Measurements from ENCODE around the gene PLPP2. TPM values are rescaled to one million over a fixed set of nuclear protein-coding genes. Genes with fewer than 3 reads are reported as not detected.

The PLPP2 gene
- polyA plus RNA-seq (2013, experiment 1 of 2; ENCODE audit: insufficient read length): 2.1 TPM
- 1.9 TPM for polyA plus RNA-seq (2013, experiment 2 of 2; ENCODE audit: insufficient read length)

DNA sequence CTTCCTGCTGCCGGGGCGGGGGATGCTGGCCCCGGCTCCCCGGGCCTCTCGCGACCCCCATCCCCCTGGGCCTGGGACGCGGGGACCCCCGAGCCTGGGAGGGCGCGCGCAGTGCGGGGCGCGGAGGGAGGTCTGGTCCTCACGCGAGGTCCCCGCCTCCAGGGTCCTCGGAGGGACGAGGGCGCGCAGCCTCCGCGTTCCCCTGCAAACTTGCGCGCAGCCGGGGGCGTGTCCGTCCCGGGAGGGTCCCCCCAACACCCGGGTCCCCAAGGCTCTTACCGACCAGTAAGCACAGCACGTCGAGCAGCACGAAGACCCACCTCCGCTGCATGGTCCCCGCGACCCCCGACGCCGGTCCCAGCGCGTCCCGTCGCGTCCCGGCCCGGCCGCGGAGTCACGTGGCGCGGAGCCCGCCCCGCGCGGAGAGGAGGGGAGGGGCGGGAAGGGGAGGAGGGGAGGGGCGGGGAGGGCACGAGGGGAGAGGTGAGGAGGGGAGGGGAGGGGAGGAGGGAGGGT is at the start of gene PLPP2:
Gene PLPP2, minus strand, starts transcription at position 398 of the 516 bp plus-strand sequence. Its CDS starts 67 bp downstream, at position 331.
- no peak for DNase-seq

DNA sequence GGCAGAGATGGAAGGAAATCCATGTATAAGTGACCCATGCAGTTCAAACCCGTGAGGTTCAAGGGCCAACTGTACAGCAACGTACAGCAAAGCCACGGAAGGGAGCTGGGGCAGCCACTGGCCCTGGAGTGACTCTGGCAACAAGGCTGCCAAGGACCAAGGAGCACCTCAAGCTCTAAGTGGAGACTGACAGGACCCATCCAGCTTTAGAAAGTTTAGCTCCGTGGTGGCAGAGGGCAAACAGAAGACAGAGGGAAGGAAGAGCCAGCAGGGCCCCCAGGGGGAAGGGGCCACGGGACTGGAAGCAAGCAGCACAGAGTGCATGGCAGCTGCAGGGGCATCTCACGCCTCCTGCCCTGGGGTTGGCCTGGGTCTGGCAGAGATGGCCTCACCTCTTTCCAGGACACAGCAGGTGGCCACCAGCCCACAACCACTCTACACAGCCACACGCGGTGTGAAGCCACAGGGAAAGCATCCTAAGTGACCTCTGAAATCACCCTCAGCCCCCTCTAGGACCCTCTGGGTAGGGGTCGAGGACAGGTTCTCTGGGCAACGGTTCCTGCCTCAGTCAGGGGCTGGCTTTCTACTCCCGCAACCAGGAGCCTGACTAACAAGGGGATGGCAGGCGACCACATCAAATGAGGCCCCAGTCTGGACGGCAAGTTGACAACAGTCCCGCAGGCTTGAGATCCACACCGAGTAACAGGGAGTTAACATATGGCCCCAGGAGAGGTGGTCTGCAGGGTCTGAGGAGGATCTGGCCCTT is 49.6 kb upstream of the PLPP2 start:
- DNase-seq: no peak

DNA sequence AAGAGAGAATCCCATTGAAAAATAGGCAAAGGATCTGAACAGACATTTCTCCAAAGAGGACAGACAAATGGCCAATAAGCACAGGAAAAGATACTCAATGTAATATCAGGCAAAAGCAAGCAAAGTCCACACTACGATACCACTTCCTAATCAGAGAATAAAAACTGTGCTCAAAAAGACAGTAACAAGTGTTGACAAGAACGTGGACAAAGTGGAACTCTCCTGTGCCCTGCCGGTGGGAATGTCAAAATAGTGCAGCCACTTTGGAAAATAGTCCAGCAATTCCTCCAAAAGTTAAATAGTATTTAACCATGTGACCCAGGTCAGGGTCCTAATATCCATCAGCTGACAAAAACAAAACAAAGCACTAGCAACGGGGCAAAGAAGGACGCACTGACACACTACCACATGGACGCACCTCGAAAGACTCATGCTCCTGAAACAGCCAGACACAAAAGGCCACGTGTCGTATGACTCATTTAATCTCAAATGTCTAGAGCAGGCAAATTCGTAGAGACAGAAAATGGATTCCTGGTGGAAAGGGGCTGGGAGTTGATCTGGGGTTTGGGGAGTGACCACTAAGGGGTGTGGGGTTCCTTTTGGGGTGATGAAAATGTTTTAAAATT is 48.2 kb upstream of the PLPP2 start:
- no peak for DNase-seq

DNA sequence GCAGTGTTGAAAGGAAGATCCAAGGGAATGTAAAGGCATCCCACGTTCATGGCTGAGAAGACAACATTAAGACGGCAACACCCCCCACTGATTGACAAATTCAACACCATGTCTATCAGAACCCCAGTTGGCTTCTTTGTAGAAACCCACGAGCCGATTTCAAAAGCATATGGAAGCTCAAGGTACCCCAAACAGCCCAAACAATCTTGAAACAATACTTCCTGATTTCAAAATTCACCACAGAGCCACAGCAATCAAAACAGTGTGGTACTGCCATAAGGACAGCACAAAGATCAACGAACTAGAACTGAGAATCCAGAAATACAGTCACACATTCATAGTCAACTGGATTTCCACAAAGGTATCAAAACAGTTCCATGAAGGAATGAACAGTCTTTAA is 47.2 kb upstream of the PLPP2 start:
- no peak for DNase-seq

DNA sequence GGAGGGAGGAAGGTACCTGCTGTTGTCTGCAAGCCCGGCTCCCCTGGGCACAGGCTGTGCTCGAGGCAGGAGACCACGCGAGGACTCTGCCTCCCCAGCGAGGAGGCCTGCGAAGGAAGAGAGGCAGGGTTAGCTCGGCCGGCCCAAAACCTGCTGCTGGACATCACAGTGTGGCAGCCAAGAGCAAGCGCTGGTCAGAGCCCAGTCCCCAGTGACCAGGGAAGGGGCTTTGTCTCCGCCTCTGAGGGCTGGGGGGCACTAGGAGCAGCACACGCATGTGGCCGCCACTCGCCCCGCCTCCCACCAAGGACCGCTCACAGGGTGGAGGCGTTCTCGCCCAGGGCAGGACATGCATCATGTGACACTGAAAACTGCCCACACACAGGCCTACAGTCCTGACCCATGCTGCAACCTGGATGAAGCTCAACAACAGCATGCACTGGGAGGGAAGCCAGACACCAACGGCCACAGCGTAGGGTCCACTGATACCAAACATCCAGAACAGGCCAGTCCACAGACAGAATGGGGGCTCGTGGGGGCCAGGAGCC is 44.9 kb upstream of the PLPP2 start:
- DNase-seq: no peak

DNA sequence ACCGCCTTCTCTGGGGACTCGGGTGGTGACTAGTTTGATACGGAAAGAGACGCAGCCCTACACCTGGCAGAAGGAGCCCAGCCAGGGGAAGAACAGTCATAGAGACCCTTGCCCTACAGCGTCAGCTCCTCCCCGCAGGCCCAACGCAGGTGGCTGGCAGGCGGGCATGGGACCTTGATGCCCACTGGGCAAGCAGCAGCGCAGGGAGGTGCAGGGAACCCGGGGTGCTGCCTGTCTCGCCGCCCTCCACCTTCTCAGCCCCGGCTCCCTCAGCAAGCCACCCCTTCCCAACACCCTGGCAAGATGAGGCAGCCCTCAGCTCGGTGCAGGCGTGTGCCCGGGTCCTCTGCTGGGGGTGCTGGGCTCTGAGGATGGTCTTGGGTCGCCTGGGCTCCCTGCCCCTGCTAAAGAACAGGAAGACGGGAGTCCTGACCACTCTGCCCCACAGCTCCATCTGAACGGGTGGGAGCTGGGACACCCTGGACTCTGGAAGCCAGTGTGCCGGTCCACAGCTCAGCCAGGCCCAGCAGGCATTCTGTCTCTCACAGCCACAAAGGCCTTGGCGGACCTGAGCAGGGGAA is 44.4 kb upstream of the PLPP2 start:
- DNase-seq: no peak

DNA sequence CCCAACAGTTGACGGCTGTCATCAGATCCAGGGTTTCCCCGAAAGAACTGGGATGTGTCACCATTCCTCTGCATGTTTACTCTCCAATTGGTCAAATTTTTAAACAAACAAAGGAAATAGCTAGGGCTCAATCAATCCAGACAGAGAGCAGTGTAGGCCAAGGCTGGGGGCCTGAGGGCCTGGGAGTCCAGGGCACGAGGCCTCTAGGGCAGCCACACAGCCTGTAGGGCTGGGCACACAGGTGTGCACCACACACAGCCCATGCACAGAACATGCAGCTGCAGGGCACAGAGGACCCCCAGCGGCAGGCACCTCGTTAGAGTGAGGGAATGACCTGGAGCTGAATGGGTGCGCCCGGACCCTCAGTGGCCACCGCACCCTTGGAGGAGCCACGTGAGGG is 43.9 kb upstream of the PLPP2 start:
- DNase-seq: no peak

DNA sequence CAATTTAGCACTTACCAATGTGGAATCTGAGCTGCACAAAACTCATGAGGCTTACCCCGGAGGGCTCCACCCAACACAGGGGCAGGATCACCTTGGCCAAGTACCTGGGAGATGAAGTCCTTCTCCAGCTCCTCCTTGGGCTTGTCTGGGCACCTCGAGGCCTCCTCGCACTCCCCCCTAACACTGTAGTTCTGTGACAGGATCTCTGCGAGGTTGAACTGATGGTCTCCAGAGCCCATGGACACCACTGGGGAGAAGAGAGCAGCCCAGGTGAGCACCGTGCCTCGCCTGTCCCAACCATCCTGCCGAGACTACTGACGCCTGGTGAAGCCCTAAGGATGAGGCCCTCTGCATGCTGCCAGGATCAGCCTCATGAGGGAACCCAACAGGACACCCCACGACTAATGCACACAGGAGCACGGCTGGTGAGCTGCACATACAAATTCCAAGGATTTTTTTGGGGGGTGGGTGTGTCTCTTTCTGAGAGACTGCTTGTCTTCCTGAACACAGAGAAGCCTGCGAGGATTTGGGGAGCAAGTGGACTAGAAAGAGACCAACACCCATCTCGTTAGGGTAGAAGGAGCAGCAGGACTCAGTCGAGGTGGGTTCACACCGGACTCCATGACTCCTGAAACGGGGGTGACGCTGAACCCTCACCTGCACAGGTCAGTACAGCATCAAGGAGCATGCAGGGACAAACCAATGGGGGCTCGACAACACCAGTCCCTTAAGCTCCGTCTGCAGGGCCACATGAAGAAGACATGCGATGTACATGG is 43.3 kb upstream of the PLPP2 start:
- no peak for DNase-seq

DNA sequence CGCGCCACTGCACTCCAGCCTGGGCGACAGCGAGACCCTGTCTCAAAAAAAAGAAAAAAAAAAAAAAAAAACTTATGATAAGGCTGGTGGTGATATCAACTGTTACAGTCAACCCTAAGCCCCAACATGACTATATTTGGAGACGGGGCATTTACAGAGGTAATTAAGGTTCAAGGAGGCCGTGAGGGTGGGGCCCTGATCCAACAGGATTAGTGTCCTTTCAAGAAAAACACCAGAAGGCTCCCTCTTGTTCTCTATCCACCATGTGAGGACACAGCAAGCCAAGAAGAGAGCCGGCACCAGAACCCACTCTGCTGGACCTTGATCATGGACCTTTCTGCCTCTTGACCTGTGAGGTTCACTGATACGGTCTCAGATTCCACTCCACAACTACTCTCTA is 39.3 kb upstream of the PLPP2 start:
- no peak for DNase-seq

DNA sequence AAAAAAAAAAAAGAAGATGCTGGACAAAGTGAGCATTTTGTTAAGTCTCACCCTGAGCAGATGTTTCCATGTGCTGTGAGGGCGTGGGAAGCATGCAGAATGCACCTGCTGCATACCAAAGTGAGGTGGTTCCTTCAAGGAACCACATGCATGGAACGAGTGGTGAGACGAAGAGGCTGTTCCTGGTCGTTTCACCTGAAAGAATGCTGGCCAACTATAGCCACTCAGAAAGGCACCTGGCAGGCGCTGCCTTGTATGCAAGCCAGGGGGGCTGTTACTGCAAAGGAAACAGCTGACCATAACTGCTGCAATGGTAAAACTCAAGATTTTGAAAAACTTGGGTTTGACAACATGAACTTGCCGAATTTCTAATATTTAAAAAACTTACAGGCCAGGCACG is 38.7 kb upstream of the PLPP2 start:
- no peak for DNase-seq

DNA sequence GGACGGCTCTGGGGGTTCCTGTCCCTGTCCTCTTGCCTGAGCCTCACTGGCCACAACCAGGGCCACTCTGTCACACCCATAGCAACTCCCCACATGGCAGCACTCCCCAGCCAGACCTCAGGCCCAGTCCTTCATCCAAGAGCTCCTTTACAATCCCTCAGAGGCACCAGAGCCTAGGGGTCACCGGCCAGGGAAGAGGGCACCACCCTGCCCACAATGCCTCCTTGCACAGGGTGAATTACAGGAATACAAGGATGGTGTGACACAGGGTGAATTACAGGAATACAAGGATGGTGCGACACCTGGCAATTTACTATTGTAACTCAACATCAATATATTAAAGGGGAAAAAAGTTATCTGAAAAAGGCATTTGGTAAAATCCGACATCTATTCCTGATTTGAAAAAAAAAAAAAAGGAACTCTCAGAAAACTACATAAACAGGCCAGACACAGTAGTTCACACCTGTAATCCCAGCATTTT is 36.9 kb upstream of the PLPP2 start:
- DNase-seq: no peak

DNA sequence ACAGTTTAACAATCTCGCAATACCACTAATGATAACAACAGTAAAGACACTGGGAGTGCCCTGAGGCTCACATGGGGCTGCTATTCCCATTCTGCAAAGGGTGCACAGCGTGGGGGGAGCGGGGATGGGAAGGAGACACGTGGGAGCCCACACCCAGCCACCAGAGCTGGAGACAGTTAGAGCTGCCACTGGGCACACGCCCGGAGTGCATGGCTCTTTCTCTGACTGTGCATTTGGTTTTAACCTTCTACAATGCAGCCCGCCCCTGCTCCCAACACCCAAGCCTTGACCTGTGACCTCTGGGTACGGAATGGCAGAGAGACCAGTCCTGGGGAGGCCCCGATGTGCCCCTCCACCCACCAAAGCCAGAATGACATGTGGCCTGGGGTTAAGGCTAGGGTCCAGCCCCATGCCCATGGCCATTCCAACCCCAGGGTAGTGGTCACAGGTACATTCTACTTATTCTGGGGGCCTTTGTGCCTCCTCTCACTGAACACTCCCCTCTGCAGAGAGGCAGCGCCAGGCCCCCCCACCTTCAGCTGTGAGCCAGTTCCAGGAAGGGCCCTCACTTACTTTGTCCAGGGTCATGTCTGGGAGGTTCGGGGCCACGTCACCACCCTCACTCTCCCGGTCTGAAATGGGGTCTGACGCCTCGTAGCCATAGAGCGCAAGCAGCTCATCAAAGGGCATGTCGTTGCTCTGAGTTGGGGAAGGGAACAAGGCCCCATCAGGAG is 36.3 kb upstream of the PLPP2 start:
- no peak for DNase-seq

DNA sequence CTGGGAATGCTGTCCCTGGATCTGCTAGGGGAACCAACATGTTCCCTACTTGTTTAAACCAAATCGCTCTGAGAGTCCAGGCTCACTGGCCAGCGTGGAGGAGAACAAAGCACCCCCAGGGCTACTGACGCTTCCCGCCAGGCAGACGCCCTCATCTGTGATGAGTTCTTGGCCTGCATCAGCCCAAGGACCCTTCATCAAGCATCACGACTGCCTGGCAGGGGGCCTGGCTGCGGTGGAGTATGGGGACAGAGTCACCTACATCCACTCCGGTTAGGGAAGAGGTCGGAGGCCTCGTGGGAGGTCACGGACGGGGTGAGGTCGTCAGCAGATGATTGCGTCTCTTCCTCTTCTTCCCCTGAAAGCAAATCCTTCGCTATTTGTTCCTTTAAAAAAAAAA is 35.7 kb upstream of the PLPP2 start:
- no peak for DNase-seq

DNA sequence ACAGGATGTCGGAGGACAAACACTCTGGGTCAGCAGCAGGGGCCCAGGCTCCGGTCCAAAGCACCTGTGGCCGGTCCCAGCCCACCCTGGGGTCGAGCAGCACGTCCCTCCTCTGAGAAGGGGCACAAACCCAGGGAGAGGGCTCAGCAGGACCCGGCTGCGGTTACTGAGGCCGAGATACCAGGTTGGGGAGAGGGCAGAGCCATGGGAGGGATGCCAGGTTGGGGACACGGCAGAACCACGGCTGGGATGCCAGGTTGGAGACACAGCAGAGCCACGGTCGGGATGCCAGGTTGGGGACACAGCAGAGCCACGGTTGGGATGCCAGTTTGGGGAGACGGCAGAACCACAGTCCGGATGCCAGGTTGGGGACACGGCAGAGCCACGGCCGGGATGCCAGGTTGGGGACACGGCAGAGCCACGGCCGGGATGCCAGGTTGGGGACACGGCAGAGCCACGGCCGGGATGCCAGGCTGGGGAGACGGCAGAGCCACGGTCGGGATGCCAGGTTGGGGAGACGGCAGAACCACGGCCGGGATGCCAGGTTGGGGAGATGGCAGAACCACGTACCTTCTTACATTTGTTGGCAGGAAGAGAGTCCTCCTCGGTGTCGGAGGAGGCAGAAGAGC is 34.8 kb upstream of the PLPP2 start:
- DNase-seq: no peak

DNA sequence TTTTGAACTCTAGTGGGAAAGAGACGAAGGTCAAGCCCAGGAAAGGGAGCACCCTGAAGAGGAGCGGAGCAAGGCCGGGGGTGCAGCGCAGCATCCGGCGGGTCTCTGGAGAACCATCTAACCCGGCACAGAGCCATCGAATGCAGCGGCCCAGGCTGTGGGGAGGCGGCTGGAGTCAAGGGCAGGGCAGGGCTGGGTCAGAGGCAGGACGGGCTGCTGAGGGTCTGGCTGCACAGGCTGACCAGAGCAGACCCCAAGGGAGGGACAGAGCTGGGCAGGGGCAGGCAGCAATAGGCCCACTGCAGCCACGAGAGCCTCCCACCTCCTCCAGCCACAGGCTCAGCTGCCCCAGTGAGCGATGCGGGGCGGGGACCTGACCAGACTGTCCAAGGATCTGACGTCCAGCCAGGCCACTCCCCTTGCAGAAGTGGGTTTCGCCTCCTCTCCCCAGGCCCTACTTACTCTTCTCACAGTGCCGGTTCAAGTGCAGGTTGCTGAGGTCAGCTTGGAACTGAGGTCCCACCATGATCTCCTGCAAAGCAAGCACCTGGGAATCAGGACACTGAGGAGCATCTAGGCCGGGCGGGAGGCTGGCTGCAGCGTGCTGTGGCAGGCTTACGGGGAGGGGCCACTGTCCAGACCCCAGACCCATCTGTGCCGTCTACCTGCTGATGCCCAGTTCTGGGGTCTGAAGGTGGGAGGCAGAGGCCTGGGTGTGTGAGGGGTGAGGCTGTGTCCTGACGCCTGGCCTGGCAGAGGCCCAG is 34.2 kb upstream of the PLPP2 start:
- no peak for DNase-seq

DNA sequence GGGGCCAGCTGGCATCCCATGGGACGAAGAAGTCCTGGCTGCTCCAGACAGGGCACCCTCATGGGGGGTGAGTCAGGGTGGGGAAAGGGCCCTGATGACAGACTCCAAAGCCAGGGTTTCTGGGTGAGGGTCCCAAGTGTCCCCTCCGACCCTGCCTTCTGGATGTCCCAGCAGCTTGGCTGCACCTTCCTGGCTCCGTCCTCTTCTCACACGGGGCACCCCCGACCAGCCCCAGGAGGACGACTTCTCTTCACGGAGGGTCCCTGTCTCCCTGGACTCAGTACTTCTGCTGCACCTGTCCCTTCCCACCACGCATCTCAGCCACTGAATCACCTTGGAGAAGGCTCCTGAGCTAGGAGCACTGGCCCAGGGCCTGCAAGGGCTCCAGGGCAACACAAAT is 33.5 kb upstream of the PLPP2 start:
- no peak for DNase-seq

DNA sequence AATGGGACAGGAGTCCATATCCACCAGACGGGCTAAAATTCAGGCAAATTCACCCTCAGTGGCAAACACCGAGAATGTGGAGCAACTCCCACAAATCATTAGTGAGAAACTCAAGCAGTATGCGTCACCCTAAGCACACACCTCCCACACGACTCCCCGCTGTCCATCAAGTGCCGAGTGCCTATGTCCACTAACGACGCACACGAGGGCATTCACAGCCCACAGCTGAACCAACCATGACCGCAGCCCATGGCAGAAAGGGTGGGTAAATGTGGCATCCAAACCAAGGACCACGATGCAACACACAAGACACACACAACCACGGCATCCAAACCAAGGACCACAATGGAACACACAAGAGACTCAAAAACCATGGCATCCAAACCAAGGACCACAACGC is 31.4 kb upstream of the PLPP2 start:
- no peak for DNase-seq

DNA sequence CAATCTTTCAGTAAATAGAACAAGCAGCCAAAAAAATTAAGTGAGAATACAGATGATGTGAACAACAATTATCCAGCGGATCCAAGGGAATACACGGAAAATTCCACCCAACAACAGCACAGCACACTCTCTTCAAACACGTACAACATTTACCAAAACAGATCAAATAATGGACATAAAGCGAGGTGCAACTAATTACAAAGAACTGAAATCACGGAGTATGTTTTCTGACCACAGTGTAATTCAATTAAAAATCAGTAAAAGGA is 27.2 kb upstream of the PLPP2 start:
- no peak for DNase-seq

DNA sequence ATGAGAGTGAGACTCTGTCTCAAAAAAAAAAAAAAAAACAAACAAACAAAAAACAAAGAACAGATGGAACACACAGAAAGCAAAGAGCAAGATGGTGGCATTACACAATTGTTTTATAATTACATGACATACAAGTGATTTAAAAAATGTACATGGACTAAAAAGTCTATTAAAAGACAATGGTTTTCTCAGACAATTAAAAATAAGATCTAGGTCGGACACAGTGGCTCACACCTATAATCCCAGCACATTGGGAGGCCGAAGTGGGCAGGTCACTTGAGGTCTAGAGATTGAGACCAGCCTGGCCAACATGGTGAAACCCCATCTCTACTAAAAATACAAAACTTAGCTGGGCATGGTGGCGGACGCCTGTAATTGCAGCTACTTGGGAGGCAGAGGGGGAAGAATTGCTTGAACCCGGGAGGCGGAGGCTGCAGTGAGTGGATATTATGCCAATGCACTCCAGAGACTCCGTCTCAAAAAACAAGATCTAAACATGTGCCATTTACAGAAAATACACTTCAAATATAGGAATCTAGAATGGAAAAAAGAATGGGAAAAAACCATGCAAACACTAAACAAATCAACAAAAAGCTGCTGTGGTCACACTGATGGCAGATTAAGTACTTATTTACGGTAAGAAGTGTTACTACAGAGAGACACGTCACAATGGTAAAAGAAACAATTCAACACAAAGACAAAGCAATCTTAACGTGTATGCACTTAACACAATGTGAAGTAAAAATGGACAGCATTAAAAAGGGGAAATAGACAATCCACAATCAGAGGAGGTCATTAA is 26.7 kb upstream of the PLPP2 start:
- DNase-seq: no peak

DNA sequence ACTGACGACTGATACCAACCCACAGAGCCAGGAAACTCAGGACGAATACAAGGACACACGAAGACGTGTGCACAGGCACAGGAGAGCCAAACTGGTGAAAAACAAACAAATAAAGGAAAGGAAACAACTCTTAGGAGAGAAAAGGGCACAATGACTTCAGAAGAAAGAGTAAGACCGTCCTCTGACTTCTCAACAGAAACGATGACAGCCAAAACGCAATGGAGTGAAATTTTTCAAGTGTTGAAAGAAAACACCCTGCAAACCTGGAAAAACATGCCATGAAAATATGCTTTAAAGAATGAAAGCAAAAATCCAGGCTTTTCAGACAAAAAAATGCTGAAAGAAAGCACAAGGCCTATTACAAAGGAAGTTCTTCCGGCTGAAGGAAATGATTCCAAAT is 24.6 kb upstream of the PLPP2 start:
- DNase-seq: no peak

Data from fibroblast of skin of scalp (primary cell).